Measurements from ENCODE around the gene RNF19B. TPM values are rescaled to one million over a fixed set of nuclear protein-coding genes. Genes with fewer than 3 reads are reported as not detected.
"Not testable (repeated sequence)": the region's sequence is repeated elsewhere in the genome, so short reads cannot be mapped to it uniquely, and the experiment has no call there.

RNF19B gene
- total RNA-seq, 1 donor from 2014 or later = 20.1 TPM

DNA sequence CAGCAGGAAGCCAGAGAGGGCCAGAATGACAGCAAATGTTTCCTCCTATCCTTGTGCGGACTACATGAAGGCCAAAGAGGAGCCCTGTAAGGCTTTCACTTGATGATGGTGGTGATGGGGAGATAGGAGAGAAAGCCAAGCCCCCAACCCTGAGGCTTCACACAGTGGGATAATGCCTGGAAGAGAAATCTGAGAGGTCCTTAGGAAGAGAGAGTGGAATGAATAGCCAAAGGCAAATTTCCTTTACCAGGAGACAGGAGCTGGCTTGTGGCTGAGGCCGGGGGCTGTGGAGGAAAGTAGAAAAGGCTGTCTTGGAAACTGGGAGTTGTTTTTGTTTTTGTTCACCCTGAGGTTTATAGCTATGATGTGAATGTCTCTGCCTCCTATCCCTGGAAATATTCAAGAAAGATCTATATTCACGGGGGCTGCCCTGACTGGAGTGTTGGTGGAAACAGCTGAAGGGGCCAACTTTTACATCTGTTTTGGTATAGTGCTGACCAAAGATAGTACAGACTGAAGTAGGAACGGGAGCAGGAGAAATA, 13.0 kb upstream of the RNF19B start:
- Mint-ChIP-seq H3K27me3 (no peaks in the 10 kb centered on the region), H3K9me3 (no peaks in the 10 kb centered on the region), H3K4me1 (ENCODE audit: unreplicated experiment) (peaks cover 12% of the 10 kb centered on the region), H3K36me3 (no peaks in the 10 kb centered on the region), H3K27ac (no peak overlapping the region), H3K4me3 (no peak overlapping the region)
- TF ChIP-seq, protein P1, sequence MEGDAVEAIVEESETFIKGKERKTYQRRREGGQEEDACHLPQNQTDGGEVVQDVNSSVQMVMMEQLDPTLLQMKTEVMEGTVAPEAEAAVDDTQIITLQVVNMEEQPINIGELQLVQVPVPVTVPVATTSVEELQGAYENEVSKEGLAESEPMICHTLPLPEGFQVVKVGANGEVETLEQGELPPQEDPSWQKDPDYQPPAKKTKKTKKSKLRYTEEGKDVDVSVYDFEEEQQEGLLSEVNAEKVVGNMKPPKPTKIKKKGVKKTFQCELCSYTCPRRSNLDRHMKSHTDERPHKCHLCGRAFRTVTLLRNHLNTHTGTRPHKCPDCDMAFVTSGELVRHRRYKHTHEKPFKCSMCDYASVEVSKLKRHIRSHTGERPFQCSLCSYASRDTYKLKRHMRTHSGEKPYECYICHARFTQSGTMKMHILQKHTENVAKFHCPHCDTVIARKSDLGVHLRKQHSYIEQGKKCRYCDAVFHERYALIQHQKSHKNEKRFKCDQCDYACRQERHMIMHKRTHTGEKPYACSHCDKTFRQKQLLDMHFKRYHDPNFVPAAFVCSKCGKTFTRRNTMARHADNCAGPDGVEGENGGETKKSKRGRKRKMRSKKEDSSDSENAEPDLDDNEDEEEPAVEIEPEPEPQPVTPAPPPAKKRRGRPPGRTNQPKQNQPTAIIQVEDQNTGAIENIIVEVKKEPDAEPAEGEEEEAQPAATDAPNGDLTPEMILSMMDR (conservative IDR thresholded peaks at IDR 0.05) = no peak
- DNase-seq (ENCODE audit: extremely low spot score, unreplicated experiment) = no peak

DNA sequence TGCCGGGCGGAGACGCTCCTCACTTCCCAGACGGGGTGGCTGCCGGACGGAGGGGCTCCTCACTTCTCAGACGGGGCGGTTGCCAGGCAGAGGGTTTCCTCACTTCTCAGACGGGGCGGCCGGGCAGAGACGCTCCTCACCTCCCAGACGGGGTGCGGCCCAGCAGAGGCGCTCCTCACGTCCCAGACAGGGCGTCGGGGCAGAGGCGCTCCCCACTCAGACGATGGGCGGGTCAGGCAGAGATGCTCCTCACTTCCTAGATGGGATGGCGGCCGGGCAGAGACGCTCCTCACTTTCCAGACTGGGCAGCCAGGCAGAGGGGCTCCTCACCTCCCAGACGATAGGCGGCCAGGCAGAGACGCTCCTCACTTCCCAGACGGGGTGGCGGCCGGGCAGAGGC, 10.4 kb upstream of the RNF19B start:
- not testable (repeated sequence) for H3K36me3 Mint-ChIP-seq; H3K4me3 Mint-ChIP-seq; H3K9me3 Mint-ChIP-seq; DNase-seq (ENCODE audit: extremely low spot score, unreplicated experiment); H3K27ac Mint-ChIP-seq
- Mint-ChIP-seq H3K27me3 (peaks cover 19% of the 10 kb centered on the region), H3K4me1 (ENCODE audit: unreplicated experiment) (peaks cover 11% of the 10 kb centered on the region)

DNA sequence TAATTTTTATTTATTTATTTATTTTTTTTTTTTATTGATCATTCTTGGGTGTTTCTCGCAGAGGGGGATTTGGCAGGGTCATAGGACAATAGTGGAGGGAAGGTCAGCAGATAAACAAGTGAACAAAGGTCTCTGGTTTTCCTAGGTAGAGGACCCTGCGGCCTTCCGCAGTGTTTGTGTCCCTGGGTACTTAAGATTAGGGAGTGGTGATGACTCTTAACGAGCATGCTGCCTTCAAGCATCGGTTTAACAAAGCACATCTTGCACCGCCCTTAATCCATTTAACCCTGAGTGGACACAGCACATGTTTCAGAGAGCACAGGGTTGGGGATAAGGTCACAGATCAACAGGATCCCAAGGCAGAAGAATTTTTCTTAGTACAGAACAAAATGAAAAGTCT, 8.8 kb upstream of the RNF19B start:
- Mint-ChIP-seq H3K27me3 (peaks cover 23% of the 10 kb centered on the region), H3K4me1 (ENCODE audit: unreplicated experiment) (peaks cover 15% of the 10 kb centered on the region), H3K4me3 (peak overlapping the region; percentile 86)
- not testable (repeated sequence) for DNase-seq (ENCODE audit: extremely low spot score, unreplicated experiment); H3K36me3 Mint-ChIP-seq; H3K27ac Mint-ChIP-seq; H3K9me3 Mint-ChIP-seq

DNA sequence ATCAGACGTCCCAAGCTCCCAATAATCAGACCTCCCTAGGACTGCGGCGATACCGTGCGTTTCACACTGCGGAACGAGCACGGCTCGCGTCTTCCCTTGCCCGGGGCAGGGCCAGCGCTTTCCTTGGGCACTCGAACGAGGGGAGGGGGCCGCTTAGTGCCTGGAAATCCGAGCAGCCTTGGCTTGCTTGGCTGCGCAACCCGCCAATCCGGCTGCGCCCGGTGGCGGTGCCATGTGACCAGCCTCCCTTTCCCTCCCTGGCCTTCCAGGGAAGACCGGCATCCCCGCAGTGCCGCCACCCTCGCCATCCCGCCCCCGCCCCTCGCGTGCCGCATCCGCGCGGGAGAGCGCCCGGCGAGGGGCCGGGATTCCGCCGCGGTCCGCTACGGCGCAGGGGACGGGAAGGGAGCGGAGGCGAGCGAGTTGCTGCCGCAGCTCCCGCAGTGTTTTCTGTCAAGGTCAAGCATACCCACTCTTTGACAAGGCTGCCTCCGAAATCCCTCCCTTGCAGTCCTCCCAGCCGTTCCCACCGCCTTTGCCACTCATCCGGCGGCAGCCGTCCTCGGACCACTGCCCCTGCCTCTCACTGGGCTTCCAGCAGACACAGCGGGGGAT, 8.3 kb upstream of the RNF19B start:
- Mint-ChIP-seq H3K4me1 (ENCODE audit: unreplicated experiment) (peaks cover 15% of the 10 kb centered on the region), H3K36me3 (no peaks in the 10 kb centered on the region), H3K27me3 (peaks cover 27% of the 10 kb centered on the region), H3K27ac (no peak overlapping the region), H3K9me3 (no peaks in the 10 kb centered on the region), H3K4me3 (peak overlapping the region; percentile 86)
- TF ChIP-seq, protein P1 (conservative IDR thresholded peaks at IDR 0.05) = no peak
- peak; percentile 78 for DNase-seq (ENCODE audit: extremely low spot score, unreplicated experiment)

DNA sequence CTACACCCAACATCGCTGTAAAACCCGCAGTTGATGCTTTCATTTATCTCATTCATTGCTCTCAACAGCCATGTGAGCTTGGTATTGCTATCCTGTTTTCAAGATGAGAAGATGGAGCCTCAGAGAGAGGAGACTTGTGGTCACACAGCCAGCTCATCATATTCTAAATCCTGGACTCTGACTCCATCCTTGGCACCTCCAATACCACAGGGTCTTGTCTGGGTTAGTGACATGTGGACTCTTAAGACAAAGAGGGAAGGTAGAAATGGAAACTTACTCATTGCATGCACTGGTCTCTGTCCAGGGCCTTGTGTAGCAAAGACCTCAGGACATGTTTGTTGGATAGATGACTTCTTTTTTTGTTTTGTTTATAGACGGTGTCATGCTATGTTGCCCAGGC, 7.0 kb upstream of the RNF19B start:
- Mint-ChIP-seq H3K9me3 (no peaks in the 10 kb centered on the region), H3K27me3 (peaks cover 32% of the 10 kb centered on the region), H3K4me3 (peak overlapping the region; percentile 19), H3K27ac (no peak overlapping the region), H3K36me3 (no peaks in the 10 kb centered on the region), H3K4me1 (ENCODE audit: unreplicated experiment) (peaks cover 9% of the 10 kb centered on the region)
- TF ChIP-seq, protein P1 (conservative IDR thresholded peaks at IDR 0.05) = no peak
- DNase-seq (ENCODE audit: extremely low spot score, unreplicated experiment) = no peak

DNA sequence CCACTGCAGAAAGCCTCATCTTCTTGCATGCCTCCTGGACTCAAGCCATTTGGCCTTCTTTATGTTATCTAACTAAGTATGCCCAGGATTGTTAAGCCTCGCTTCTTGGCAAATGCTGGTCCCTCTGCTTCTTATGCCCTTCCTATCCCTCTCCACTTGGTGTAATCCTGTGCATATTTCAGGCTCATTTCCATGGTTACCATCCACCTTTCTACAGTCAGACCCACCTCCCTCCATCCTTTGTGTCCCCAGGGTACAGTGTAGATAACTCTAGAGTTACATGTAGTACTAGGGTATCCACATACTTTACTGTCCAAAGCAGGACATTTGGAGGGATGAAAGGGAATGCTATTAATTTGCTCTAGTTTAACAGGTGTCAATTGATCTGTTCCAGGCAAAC, 6.5 kb upstream of the RNF19B start:
- DNase-seq (ENCODE audit: extremely low spot score, unreplicated experiment) = no peak
- H3K36me3 Mint-ChIP-seq = no peaks in the 10 kb centered on the region
- peaks cover 9% of the 10 kb centered on the region for H3K4me1 Mint-ChIP-seq (ENCODE audit: unreplicated experiment)
- H3K27me3 Mint-ChIP-seq = peaks cover 32% of the 10 kb centered on the region
- TF ChIP-seq, protein P1 (conservative IDR thresholded peaks at IDR 0.05) = no peak
- no peaks in the 10 kb centered on the region for H3K9me3 Mint-ChIP-seq
- H3K4me3 Mint-ChIP-seq = no peak overlapping the region
- no peak overlapping the region for H3K27ac Mint-ChIP-seq
